Left lung (tissue), 10 donors: ENCODE data around the gene FGF18. TPM values are rescaled to one million over a fixed set of nuclear protein-coding genes. Genes with fewer than 3 reads are reported as not detected.

Source experiments
- ATAC-seq: fragments of 200-7000 bp; cut with Tn5 transposase; one replicate; pipeline ENCODE4 v1.9.1; 2020; ENCODE audit warnings: moderate library complexity
- DNase-seq, 4 donors: peaks; one replicate each; pipeline ENCODE4 v3.0.0-alpha.2; 2013 to 2020
- H3K27ac ChIP-seq, 2 donors: fragments of 200-600 bp; sonication (generic) in 1 of 2; one replicate each; pipeline versions ENCODE4 v1.5.0 to v1.8.0; 2020 to 2021
- H3K27me3 ChIP-seq, 2 donors: fragments of 200-600 bp; sonication (generic) in 1 of 2; one replicate each; pipeline versions ENCODE4 v1.5.0 to v1.8.0; 2020 to 2021
- H3K36me3 ChIP-seq, 2 donors: fragments of 200-600 bp; sonication (generic) in 1 of 2; one replicate each; pipeline versions ENCODE4 v1.5.0 to v1.8.0; 2020 to 2021
- H3K4me1 ChIP-seq, 2 donors: fragments of 200-600 bp; one replicate each; pipeline ENCODE4 v1.8.0; 2021
- H3K4me3 ChIP-seq, 2 donors: fragments of 200-600 bp; sonication (generic) in 1 of 2; one replicate each; pipeline versions ENCODE4 v1.5.0 to v1.8.0; 2020 to 2021; ENCODE audit warnings: mild to moderate bottlenecking in 1 of 2
- H3K9me3 ChIP-seq, 2 donors: fragments of 200-600 bp; sonication (generic) in 1 of 2; one replicate each; pipeline versions ENCODE4 v1.5.0 to v1.8.0; 2020 to 2021
- intact Hi-C, 2 donors: fragments of 100-400 bp; cut with DNase I; formaldehyde crosslinking; loops; one replicate each; pipeline versions ENCODE4 v1.11.2 to v1.14.2; 2022
- polyA plus RNA-seq, 6 donors: library from polyadenylated mRNA; unstranded; fragments of 120-200 nt; gene quantifications; one replicate each; pipeline ENCODE4 v1.2.1, GENCODE V29; 2013; ENCODE audit not compliant: insufficient read length in 6 of 6
- total RNA-seq, 2 donors: library from RNA; stranded (reverse); fragmentation: NEBNext Ultra II Directional; extraction: Animal tissue kit (Norgen Biotek cat#: 25700); gene quantifications; one replicate each; pipeline ENCODE4 v1.2.1, GENCODE V29; 2021
- TF ChIP-seq, protein P1 (sequence below), 2 donors: fragments of 200-600 bp; sonication (generic) in 1 of 2; IDR thresholded peaks; one replicate each; pipeline versions ENCODE4 v1.5.0 to v1.8.0; 2021; ENCODE audit warnings: antibody characterized with exemption in 2 of 2
- donor health status: DM: no; HTN: yes; CAD: no.
- donor health status: DM: no; HTN: no; CAD: no.

The FGF18 gene
- total and polyA plus RNA-seq, 8 donors = 2.3 to 12.2 (median 5.9) TPM

DNA sequence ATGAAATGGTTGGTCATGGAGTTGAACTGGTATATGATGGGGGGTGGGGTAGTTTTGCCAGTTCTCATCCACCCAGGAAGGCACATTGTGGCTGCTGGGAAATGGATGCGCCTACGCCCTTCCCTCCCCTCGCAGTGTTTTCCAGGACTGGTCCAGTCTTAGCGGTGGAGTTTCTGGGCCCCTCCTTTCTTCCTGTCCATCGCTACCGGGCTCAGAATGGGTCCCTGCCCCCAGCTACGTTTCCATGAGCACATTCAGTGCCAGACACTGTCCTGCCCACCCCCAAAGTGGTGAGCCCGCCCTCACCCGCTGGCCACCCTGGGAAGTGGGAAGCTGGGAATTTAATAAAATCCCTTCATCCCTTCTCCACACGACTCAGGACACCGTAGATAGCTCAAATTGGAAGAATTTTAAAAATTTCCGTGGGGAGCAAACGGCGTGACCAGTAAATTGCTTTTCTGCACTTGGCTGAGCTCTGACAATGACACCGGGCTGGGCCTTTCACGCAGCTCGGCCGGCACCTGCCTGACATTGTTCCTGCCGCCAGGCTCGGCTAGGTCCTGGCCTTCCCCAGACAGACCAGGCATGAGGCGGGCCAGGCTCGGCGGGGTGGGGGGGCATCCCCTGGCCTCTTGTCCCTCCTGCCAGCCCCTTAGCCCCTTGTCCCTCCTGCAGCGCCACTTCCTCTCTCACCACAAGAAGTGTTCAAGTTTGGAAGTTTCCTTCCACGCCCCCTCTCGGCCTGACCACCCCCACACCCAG, 3.6 kb downstream of the FGF18 start:
- peaks cover 14 to 29% of the 10 kb centered on the region in 2 donors for H3K4me1 ChIP-seq
- intact Hi-C loops = no loop called here
- H3K9me3 ChIP-seq = no peaks in the 10 kb centered on the region
- no peak overlapping the region for H3K27ac ChIP-seq
- no peak for ATAC-seq
- TF ChIP-seq, protein P1, sequence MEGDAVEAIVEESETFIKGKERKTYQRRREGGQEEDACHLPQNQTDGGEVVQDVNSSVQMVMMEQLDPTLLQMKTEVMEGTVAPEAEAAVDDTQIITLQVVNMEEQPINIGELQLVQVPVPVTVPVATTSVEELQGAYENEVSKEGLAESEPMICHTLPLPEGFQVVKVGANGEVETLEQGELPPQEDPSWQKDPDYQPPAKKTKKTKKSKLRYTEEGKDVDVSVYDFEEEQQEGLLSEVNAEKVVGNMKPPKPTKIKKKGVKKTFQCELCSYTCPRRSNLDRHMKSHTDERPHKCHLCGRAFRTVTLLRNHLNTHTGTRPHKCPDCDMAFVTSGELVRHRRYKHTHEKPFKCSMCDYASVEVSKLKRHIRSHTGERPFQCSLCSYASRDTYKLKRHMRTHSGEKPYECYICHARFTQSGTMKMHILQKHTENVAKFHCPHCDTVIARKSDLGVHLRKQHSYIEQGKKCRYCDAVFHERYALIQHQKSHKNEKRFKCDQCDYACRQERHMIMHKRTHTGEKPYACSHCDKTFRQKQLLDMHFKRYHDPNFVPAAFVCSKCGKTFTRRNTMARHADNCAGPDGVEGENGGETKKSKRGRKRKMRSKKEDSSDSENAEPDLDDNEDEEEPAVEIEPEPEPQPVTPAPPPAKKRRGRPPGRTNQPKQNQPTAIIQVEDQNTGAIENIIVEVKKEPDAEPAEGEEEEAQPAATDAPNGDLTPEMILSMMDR (IDR thresholded peaks at IDR 0.05) = no peak
- no peak overlapping the region for H3K4me3 ChIP-seq
- DNase-seq = no peak
- peaks cover 0 to 43% of the 10 kb centered on the region in 2 donors for H3K27me3 ChIP-seq
- no peaks in the 10 kb centered on the region for H3K36me3 ChIP-seq

DNA sequence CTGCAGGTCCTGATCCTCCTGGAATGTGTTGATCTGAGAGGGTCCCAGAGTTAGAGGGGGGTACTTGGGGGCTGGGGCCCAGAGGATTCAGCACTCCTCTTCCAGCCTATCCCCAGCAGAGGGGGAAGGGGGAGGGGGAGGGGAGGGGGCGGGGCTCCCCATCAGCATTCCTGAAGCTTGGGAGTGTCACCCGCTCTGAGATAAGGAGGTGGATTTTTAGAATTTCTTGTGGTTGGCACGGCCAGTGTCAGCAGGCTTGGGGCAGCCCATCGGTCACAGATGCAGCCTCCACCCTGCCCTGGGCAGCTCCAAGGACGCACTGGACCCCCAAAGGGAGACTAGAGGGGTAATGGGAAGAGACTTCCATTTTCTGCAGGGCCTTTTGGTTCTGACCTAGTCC, 5.3 kb downstream of the FGF18 start:
- DNase-seq = no peak
- Histone ChIP-seq H3K9me3 (no peaks in the 10 kb centered on the region), H3K27me3 (peaks cover 0 to 28% of the 10 kb centered on the region in 2 donors), H3K27ac (no peak overlapping the region), H3K4me3 (no peak overlapping the region), H3K36me3 (no peaks in the 10 kb centered on the region), H3K4me1 (peaks cover 9 to 15% of the 10 kb centered on the region in 2 donors)
- intact Hi-C loops = no loop called here
- ATAC-seq = peak; percentile 30
- TF ChIP-seq, protein P1 (IDR thresholded peaks at IDR 0.05) = no peak

DNA sequence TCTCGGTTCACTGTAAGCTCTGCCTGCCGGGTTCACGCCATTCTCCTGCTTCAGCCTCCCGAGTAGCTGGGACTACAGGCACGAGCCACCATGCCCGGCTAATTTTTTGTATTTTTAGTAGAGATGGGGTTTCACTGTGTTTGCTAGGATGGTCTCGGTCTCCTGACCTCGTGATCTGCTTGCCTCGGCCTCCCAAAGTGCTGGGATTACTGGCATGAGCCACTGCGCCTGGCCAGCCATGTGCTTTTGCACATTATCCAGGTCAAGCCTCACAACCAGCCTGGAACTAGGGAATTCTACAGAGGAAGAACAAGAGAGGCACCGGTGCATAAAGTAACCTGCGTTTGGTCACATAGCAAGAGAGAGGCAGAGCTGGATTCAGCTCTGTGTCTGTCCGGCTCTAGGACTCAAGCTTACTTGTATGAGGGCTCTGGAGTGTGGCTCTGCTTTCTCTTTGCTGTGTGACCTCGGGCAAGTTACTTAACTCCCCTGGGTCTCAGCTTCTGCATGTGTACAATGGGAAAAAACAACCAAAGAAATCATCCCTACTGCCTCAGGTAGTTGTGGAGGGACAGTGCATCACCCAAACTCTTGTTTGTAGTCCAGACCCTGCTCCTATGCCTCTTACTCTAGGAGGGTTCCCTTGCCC, 6.3 kb downstream of the FGF18 start:
- Histone ChIP-seq H3K4me1 (peaks cover 3 to 6% of the 10 kb centered on the region in 2 donors), H3K9me3 (no peaks in the 10 kb centered on the region), H3K27ac (no peak overlapping the region), H3K4me3 (no peak overlapping the region), H3K27me3 (peaks cover 0 to 18% of the 10 kb centered on the region in 2 donors), H3K36me3 (no peaks in the 10 kb centered on the region)
- ATAC-seq (no peak), DNase-seq (no peak)
- intact Hi-C loops = no loop called here
- TF ChIP-seq, protein P1 (IDR thresholded peaks at IDR 0.05) = no peak

DNA sequence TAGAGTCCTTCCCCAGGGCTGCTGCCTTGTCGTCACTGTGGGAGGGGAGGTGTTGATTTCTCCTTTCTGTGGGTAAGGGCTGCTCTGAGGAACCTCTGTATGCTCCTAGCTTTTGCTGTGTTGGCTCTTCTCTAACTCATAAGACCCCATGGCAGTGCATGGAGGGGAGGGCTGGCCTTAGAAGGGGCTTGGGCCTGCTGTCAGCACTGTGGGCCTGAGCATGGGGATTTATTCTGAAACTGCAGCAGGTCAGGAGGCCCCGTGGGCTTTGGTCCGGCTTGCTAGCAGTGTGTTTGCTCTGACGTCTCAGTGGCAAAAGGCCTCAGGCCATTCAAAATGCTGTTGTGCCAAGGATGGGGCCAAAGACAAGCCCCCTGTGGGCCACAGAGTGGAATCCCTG, 6.8 kb downstream of the FGF18 start:
- peaks cover 0 to under 1% of the 10 kb centered on the region in 2 donors for H3K4me1 ChIP-seq
- ATAC-seq = no peak
- no peaks in the 10 kb centered on the region for H3K36me3 ChIP-seq
- no peaks in the 10 kb centered on the region for H3K9me3 ChIP-seq
- DNase-seq = no peak
- intact Hi-C loops = no loop called here
- TF ChIP-seq, protein P1 (IDR thresholded peaks at IDR 0.05) = no peak
- H3K4me3 ChIP-seq = no peak overlapping the region
- H3K27me3 ChIP-seq = peaks cover 0 to 12% of the 10 kb centered on the region in 2 donors
- H3K27ac ChIP-seq = no peak overlapping the region

DNA sequence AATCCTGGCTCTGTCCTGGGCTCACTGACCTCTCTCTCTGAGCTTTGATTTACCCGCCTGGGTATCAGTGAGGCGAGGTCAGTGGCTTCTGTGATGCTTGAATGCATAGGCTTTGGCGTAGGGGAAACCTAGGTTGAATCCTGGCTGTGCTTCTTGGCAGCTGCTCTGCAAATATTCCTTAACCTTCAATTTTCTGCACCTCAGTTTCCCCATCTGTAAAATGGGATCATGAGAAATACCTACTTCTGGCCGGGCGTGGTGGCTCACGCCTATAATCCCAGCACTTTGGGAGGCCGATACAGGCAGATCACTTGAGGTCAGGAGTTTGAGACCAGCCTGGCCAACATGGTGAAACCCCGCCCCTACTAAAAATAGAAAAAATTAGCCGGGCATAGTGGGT, 7.2 kb downstream of the FGF18 start:
- Histone ChIP-seq H3K4me1 (no peaks in the 10 kb centered on the region), H3K27me3 (peaks cover 0 to 8% of the 10 kb centered on the region in 2 donors), H3K4me3 (no peak overlapping the region), H3K27ac (no peak overlapping the region), H3K9me3 (no peaks in the 10 kb centered on the region), H3K36me3 (no peaks in the 10 kb centered on the region)
- DNase-seq = no peak
- TF ChIP-seq, protein P1 (IDR thresholded peaks at IDR 0.05) = no peak
- intact Hi-C loops = no loop called here
- ATAC-seq = no peak
